HG03095 (cell line): ENCODE results near the gene SLC37A3.
A peak's percentile ranks its signal among the peaks of the same experiment; 100 is the strongest.

Experiments used
- ATAC-seq: cut with Tn5 transposase; IDR thresholded peaks from one replicate; pipeline ENCODE4 v1.9.1; 2021; ENCODE audit warnings: moderate library complexity; ENCODE audit not compliant: unreplicated experiment

SLC37A3 gene

DNA sequence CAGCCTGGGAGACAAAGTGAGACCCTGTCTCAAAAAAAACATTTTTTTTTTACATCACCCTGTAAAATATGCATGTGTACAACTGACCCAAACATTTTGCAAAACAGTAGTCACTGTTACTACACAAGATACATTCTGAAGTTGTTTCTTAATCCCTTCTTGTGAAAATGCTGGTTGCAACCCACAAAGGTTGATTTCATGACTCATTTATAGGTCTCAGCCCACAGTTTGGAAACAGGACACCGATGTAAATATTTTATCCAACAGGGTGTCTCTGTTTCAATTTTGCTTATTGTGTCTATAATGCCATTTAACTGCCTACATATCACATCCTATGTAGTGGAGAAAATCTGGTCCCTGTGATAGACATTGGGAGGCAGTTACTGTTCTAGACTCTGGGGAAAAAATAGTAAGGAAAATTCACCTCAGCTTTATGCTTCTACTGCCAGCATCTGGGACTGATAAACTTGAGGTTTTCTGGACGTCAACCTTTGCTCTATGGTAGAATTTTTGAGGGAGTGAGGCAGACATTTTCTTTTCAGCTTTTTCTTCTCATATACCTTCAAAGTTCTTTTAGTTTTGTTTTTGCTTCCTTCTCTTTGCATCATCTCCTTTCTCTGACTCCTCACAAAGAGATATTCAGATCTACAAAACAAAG lies 4.0 kb upstream of the SLC37A3 start:
- ATAC-seq = no peak

DNA sequence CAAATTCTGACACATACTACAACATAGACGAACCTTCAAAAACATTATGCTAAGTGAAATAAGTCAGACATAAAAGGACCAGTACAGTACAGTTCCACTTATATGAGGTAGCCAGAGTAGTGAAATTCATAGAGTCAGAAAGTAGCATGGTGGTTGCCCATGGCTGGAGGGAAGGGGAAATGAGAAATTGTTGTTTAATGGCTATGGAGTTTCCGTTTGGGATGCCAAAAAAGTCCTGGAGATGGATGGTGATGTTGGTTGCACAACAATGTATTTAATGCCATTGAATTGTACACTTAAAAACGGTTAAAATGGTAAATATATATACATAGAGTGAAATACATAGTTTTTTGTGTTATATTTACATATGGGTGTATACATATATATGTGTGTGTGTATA lies 2.1 kb upstream of the SLC37A3 start:
- no peak for ATAC-seq

DNA sequence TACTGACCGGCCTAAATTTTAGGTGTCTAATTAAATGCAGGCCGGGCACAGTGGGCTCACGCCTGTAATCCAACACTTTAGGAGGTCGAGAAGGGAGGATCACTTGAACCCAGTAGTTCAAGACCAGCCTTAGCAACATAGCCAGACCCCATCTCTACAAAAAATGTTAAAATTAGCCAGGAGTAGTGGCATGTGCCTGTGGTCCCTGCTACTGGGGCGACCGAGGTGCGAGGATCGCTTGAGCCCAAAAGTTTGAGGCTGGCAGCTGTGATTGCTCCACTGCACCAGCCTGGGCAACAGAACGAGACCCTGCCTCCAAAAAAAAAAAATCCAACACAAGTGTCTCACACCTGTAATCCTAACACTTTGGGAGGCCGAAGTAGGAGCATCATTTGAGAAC lies 491 bp upstream of the SLC37A3 start:
- no peak for ATAC-seq

DNA sequence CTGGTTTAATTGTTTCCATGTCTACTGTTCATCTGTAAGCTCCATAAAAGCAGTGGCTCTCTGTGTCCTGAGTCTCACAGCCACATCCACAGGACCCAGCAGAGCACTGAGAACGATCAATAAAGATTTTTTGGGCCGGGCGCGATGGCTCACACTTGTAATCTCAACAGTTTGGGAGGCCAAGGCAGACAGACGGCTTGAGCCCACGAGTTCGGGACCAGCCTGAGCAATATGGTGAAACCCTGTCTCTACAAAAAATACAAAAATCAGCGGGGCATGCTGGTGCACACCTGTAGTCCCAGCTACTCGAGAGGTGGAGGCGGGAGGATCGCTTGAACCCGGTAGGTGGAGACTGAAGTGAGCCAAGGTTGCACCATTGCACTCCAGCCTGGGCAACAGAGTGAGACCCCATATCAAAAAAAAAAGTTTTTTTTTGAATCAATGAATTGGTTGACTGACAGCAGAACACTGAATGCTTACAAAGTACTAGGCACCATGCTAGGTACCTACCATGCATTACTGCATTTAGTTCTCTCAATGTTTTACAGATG lies 4.5 kb downstream of the SLC37A3 start:
- no peak for ATAC-seq

DNA sequence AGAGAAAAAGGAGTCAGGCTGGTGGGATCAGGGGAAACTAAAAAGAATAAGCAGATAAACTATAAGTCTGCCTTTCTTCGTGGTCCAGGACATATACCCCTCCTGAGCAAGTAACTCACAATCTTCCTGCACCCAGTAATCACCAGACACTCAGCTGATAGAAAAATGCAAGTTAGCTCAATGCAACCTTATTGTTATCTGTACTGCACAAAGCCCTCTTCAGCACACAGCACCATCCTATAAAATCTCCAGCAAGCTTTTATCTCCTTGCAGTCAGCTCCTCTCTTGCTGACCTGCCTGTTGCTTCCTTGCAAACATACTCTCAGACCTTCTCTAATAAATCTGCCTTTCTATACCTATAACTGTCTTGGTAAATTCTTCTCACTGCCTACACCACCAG lies 6.7 kb downstream of the SLC37A3 start:
- ATAC-seq = no peak

DNA sequence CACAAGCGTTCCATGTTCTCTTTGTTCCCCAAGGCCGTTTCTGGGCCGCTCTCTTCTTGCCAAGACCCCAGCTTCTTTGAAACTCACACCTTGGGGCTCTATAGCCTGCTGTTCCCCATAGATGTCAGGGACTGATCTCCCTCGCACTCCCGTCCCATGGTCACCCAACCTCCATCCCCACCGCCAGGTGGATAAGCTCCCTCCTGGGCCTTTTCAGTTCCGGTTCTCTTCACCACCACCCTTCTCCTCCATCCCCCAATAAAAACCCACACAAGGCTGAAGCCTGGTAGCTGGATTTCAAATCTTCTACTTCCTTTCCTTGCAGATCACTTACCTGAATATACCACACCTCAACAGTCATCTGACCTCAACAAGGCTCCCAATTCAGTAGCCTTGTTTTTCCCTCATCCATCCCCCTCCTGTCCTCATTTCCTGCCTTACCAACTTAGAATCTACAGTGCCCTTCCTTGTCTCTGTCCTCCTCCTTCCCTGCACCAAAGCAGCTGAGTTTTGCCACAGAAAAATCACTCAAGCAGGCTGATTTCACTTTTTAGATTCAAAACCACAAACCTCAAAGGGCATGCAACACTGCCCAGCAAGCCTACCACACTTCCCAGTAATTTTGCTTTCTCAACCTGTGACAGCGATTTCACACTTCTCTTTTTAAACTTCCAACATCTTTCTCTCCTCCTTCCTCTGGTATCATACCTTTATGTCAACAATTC lies 7.7 kb downstream of the SLC37A3 start:
- ATAC-seq = peak; percentile 62

DNA sequence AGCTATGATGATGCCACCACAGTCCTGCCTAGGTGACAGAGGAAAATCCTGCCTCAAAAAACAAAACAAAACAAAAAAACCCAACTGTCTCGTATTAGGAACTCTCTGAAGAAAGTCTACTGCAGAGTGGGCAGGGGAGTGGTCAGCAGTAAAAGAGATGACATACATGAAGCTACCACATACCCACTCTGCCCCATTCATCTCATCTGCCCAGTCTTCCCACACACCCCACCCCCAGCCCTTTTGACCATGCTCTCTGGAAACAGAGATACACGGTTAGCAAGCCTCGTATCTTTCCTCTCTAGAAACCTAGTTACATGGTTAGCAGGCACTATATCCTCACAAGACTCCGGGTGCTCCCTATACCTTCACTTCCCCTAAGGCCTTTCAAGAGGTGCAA lies 8.3 kb downstream of the SLC37A3 start:
- peak; percentile 22 for ATAC-seq

DNA sequence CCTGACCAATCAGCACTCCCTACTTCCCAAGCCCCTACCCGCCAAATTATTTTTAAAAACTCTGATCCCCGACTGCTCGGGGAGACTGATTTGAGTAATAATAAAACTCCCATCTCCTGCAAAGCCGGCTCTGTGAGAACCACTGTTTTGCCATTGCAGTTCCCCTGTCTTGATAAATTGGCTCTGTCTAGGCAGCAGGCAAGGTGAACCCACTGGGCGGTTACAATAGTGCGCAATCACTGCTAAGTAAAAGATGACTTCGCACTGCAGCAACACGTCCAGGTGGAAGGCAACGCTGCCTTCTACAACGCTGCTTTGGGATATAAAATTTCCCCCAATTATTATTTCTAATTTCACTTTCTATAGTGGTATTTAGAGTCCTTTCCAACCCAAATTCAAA lies 8.9 kb downstream of the SLC37A3 start:
- no peak for ATAC-seq

DNA sequence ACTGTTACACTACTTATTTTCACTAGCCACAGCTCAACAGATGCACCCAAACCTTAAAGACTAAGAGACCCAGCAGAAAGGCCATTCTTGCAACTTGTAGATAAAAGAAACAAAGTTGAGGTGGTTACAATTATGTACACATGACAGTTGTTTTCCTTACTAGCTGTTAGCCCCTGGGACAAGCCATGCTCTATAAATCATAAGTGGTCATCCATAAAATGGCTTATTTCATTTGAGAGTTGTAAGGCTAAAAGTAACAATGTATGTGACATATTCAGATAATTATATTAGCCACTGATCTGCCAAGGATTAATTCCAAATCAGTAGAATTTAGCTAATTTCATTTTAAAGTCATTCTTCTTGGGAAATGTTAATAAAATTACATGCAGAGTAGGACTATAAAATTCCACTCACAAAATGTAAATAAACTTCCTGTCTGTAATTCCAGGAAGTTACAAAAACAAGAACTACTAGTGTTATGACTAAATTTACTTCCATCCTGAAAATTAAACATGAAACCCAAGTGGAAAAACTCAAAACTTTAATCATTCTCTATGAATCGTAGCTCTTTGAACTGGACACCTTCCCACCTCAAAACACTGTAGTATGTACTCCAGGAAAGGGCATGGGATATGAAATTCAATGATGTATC lies 13.3 kb downstream of the SLC37A3 start:
- ATAC-seq = no peak

DNA sequence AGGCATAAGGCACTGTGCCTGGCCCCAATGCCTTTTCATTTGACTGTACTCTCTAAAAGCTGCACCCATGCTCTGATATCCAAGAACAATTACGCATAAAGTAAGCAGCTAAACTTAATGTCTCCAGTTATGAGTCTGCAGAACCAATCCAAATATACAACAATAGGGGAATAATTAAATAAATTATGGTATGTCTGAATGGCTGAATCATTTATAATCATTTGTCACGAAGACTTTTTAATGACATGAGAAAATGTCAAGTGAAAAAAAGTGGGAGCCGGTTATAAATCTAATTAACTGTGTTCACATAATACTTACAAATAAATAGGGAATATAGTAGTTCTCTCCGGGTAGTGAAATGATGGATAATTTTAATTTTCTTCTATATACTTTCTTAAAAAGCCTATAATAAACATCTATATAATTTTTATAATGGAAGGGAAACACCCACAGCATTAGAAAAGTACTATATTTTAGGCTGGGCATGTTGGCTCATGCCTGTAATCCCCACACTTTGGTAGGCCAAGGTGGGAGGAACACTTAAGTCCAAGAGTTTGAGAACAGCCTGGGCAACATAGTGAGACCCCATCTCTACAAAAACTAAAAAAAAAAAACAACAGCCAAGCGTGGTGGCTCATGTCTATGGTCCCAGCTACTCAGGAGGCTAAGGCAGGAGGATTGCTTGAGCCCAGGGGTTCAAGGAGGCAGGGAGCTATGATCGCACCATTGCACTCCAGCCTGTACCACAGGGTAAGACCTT lies 14.2 kb downstream of the SLC37A3 start:
- no peak for ATAC-seq

DNA sequence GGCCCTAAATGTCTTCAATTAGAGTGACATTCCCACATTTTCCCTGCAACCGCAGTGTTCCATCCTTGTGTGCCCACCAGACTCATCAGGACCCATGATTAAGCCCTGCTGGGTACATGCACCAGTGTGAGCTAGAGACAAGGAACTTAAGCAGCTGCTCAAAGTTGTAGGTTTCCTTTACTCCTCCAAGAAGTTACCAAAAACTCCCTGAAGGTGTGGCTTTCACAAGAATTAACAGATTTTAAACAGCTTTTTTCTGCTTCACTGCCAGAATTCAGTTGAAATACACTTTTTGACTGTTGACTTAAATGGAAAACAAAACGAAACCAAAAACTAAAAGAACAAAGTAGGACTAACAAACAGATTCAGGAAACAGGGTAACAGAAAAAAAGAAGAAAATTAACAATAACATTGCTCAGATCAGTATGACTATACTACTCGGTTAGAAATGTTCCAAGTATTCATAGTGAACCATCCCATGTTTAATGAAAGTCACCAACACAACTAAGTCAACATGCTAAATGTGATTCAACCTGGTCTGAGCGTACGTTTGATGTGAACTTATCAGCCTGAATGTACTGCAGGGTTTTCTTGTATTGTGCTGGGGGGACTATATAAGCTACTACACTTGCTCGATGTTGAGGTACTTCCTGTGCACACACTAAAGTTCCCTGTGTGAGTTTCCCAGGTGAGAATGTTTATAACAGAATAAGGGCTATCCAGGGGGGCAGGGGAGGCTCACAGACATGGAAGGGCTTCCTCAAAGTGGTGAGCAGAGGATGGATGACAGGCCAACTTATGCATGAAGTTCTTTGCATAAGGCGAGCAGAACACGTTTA lies 22.2 kb downstream of the SLC37A3 start:
- no peak for ATAC-seq

DNA sequence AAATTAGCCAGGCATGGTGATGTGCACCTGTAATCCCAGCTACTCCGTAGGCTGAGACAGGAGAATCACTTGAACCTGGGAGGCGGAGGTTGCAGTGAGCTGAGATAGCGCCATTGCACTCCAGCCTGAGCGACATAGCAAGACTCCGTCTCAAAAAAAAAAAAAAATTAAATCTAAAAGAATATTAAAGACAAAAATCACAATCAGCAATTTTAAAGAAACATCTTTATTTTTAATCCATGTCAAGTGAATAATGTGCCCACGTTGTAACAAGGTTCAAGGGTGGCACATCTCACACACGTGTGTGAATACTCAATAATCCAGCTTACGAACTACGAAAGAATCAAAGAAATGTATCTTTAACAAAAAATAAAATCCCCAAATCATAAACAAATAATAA lies 23.0 kb downstream of the SLC37A3 start:
- ATAC-seq = no peak

DNA sequence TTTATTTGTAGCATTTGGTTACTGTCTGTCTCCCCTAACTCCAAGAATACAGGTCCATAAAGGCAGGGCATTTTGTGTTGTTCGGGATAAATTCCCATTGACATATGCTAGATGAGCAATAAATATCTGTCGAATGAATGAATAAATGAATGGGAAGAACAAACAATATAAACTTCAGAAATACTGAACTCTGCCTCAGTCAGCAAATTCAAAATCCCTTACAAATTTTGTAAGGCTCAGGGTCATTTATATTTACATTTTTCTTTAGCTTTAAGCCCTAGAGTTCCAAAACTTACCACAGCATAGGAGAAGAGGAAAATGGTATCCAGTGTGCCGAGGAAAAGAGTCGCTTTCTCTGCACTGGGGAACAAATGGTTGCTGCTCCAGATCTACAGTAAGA lies 29.0 kb downstream of the SLC37A3 start:
- no peak for ATAC-seq

DNA sequence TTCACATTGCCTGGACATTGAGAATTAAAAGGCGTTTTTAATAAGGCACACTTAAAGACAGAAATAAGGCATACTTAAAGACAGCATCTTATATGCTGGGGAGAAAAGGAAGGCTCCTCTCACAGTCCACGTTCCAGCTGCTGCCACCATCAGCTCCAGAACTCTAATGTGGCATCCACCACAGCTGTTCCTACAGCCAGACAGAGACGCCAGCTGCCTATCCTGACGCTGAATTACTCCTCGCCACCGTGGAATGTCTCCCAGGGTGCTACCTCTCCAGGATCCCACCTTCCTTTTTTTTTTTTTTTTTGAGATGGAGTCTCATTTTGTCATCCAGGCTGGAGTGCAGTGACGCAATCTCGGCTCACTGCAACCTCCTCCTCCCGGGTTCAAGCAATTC lies 30.8 kb downstream of the SLC37A3 start:
- ATAC-seq = no peak

DNA sequence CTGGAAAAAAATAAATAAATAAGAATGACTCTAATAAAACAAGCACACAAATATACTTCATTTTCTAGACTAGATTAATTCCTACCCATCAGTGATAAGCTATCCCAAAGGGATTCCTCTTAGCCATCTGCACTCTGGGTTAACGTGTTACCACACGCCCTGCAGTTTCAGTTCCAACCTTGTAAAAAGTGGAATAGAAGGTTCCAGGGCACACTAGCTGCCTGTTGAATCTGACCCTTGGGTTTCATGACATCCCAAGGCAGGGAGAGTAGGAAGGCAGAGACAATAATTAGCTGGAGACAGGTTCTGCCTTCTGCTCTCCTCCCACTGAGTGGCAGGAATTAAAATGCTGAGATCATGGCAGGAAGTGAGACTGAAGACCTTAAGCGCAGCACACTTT lies 33.5 kb downstream of the SLC37A3 start:
- ATAC-seq = no peak

DNA sequence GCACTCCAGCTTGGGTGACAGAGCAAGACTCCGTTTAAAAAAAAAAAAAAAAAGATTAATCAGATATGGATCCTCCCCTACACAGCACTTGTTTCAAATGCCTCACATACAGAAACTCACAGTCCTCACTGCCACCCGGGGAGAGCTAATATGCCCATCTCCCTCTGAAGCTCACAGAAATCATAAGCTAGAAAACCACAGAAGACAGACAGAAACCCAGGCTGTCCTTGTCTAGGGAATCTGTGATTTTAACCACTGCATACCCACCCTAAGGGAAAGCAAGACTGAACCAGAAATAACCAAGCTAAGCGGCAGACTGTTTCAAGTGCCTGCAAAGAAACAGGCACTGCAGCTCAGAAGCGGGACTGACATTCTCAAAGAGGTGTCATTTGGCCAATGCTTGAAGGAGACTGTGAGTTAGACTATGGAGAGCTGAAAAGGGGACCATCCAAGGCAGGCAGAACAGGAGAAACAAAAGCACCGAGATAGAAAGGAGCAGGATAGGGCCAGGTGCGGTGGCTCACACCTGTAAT lies 37.6 kb downstream of the SLC37A3 start:
- ATAC-seq = no peak

DNA sequence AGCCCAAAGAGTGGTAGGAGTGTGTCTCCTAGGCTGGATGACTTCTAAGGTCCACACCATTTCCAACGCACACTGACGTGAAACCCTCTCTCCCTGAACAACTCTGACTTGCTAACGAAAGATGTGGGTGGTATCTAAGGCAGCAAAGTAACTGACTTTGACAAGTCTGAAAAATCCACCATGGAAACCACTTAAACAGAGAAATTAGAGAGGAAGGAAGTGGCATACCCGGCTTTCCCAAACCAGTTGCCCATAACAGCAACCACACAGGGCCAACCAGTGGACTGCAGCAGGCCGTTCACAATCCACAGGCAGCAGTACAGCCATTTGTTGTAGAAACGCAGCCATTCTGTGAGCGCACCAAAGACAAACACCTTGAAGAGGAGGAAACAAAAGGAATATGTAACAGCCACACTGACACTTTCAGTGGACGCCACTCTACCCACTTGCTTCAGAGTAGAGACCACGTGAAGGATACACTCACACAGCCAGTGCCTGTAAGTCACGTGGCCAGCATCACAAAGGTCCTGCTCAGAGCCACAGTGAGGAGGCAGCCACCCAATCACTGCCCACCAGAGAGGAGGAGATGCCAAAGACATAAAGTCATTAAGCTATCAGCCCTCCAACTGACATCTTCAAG lies 39.8 kb downstream of the SLC37A3 start:
- ATAC-seq = no peak

DNA sequence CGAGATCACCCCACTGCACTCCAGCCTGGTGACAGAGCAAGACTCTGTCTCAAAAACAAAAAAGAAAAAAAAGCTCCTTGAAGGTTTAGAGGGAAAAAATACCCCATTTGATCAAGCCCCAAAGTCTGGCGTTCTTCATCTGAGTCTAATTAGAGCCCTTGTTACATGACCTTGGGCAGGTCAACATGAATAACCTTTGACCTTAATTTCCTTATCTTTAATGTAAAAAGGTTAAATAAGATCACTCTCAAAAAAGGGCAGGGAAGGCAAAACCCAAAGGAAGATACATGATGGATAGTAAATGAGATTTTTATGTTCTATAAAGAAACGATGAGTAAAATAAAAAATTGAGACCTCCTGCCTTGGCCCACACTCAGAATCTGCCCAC lies 40.3 kb downstream of the SLC37A3 start:
- ATAC-seq = no peak

DNA sequence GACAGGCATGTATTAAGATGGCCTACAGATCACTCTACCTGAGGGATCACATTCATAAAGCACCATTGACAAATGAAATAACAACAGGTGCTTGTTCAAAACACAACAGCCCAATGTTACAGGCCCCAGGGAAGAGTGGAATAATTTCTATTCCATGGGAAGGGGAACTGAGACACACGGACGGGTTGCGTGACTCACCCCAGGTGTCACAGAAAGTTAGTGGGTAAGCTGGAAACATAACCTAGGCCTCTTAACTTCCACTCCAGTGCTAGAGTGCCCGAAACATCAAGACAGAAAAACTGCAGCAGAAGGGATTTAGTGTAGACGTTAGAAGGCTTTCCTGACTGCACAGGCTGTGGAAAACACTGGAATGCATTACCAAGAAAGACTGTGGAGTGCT lies 48.3 kb downstream of the SLC37A3 start:
- ATAC-seq = no peak
